Measurements from ENCODE around the gene NUDCD3.

DNA sequence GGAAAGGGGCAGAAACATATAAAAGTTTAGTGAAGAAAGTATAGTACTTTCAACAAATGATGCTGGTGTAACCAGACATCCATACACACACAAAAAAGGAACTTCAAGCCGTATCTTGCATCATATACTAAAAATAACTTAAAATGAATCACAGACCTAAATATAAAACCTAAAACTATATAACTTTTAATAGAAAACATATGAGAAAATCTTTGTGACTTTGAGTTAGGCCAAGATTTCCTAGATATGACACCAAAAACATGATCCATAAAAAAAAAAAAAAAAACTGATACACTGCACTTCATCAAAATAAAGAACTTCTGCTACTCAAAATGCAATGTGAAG is 40.9 kb downstream of the NUDCD3 start:
- TF ChIP-seq GATA3 (IDR thresholded peaks at IDR 0.05; ENCODE audit: low read depth, low read length), result no peak
- no peak for TF ChIP-seq GATA2 (IDR thresholded peaks at IDR 0.05; ENCODE audit: low read depth, low read length)
